COLO829 (cell line): Measurements from ENCODE around the gene HOXA4.

Experiments
- DNase-seq: peaks from one replicate; pipeline ENCODE4 v3.0.0; 2012; ENCODE audit warnings: low spot score

HOXA4 gene

GRCh38 chr7:27147199-27148030, 16.9 kb upstream of the HOXA4 start, which contains the start of gene HOXA6:
TSS of gene HOXA6 (minus strand) at chr7:27147774. CDS start at chr7:27147749, 25 bp downstream.
- no peak for DNase-seq

GRCh38 chr7:27146491-27147198, 16.1 kb upstream of the HOXA4 start:
- DNase-seq = no peak

DNA sequence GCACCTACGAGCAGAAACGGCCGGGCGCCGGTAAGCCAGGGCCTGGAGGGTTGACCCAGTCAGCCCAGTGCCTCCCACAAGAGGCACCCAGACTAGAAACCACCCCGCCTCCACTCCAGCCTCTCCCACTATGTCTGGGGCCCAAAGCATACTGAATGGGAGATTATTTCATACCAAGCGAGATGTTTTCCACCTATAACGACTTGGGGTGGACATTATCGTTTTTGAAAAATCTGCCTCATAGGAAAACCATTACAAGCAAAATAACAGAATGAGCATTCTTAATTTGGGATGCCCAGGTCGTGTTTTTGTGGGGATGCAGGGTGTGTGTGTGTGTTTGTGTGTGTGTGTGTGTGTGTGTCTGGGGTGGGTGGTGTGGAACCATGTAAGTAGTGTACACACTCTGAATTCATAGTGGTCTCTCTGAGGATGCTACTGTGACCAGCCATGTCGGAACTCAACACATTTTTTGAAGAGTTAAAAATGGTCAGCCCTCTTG, 15.4 kb upstream of the HOXA4 start:
- DNase-seq = no peak

- no peak for DNase-seq
Observed at GRCh38 chr7:27145165-27145913, 14.8 kb upstream of the HOXA4 start.

GRCh38 chr7:27144781-27145164, 14.2 kb upstream of the HOXA4 start:
- DNase-seq = no peak

DNA sequence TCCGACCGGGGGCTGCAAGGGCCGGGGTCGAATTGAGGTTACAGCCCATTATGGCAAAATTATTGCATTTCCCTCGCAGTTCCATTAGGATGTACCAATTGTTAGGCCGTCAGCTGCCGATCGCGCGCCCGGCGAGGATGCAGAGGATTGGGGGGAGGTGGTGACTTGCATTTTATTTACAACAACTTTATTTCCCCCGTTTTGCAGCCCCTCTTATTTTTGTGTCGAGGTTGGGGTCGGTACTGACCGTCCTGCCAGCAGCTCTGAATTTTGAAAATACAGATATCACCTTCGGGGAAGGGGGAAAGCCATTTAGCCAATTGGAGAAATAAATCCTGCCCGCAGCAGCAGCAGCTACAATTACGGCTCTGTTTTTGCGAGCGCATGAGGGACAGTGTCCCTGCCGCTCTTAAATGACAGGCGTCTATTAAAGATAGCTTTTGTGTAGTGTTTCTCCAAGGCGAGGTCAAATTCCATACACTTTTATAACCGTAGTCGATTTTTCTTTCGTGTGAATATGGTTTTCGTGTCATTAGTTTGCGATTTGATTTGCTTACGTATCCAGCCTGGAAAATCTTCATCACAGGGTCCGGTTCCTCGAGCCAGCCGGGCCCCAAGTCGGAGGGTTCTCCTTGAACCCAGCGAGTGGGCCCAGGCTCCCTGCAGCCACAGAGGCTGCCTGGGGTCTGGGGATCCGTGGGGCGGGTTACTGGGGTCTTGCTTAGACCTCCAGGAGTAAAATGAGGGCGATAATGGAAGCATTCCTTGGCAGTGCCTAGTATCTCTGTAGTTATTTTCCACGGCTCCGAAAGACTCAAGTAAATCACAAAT, 13.6 kb upstream of the HOXA4 start:
- no peak for DNase-seq

- no peak for DNase-seq
Observed at GRCh38 chr7:27143023-27143949, 12.7 kb upstream of the HOXA4 start, which contains the start of gene HOXA5. TSS of gene HOXA5 (minus strand) at chr7:27143681. CDS start at chr7:27143607, 74 bp downstream.

- no peak for DNase-seq
Observed at GRCh38 chr7:27142580-27143022, 12.0 kb upstream of the HOXA4 start.

DNA sequence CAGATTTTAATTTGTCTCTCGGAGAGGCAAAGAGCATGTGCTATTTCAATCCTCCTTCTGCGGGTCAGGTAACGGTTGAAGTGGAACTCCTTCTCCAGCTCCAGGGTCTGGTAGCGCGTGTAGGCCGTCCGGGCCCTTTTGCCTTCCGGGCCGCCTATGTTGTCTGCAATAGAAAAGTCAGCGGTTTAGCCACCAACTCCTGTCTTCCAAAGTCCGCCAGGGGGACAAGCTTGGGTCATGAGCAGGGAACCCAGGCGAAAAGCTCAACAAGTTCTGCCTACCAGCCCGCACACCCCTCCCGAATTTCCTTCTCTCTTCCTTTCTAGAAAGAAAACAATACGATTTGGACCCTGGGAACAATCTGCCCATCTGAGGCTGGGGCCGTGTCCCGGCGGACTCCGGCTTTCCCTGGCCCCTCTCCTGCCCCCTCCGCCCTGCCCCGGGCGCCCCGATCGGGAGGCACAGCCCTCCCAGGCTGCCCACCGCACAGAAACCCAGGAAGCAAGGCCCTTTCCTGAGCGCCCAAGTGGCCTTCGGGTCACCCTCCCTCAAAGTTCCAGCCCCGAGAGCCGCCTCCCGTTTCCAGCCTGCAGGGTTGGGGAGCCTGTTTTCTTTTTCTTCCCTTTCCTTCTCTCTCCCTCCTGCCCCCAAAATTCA, 11.5 kb upstream of the HOXA4 start:
- DNase-seq = no peak

DNA sequence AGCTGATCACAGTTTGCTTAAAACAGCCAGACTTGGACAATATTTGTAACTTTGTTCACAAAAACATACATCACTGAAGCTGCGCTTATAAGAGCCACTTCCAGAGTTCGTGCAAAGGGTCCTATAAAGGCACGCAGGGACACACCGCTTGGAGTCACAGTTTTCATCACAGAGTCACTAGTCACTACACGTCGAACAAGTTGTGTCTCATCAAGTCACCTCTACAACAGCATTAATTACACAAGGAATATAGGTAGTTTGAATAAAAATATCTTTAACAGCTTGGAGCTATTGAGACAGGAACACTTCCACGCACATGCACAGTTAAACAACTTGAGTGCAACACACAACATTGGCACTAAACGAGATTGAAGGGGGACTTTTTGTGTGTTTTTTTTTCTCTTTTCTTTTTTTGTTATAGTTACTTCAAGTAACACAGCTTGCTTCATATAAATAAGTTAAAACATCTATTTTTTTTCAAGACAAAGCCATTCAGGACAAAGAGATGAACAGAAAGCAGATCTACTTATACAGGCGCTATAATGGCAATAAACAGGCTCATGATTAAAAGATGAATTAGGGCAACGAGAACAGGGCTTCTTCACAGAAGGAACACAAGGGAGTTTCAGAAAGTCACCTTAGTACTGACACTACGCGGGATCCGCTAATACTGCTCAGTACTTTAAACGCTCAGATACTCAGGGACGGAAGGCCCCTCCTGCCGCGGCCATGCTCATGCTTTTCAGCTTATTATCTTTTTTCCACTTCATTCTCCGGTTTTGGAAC, 10.8 kb upstream of the HOXA4 start:
- DNase-seq = no peak

- DNase-seq = no peak
Observed at GRCh38 chr7:27140126-27140857, 9.7 kb upstream of the HOXA4 start.

DNA sequence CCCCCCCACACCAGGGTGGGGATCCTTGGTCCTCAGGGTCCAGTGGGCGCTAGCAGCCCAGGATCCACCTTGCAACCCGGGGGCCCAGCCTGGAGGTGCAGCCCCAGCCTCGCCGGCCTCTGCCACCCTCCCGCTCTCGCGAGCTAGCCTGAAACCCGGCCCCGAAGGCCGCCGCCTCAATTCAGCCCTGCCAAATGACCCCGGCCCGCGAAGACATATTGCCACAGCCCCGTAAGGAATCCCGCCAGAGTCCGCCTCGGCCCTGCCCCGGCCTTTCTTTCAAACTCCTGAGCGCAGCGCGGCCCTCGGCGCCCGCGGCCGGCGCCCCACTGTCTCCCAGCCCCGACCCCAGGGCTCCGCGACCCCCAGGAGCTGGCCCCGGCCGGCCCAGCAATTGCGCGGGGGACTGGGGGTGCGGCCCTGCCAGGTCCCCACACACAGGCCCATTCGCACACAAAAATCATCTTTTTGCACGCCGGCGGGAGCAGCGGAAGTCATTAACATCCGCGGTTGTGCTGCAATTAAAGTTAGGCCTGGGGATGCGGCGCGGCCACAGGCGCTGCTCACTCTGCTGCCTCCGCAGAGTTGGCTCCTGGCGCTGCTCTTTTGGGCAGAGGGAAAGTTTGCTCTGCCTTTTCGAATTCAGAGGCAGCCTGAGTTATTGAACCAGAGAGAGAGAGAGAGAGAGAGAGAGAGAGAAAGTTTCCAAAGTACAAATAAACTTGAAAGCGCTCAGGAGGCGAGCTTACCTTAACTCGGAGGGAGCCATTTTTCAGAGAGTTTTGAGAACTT, 9.0 kb upstream of the HOXA4 start:
- DNase-seq = no peak

GRCh38 chr7:27138985-27139333, 8.4 kb upstream of the HOXA4 start:
- DNase-seq = no peak

GRCh38 chr7:27138472-27138871, 7.9 kb upstream of the HOXA4 start:
- no peak for DNase-seq

DNA sequence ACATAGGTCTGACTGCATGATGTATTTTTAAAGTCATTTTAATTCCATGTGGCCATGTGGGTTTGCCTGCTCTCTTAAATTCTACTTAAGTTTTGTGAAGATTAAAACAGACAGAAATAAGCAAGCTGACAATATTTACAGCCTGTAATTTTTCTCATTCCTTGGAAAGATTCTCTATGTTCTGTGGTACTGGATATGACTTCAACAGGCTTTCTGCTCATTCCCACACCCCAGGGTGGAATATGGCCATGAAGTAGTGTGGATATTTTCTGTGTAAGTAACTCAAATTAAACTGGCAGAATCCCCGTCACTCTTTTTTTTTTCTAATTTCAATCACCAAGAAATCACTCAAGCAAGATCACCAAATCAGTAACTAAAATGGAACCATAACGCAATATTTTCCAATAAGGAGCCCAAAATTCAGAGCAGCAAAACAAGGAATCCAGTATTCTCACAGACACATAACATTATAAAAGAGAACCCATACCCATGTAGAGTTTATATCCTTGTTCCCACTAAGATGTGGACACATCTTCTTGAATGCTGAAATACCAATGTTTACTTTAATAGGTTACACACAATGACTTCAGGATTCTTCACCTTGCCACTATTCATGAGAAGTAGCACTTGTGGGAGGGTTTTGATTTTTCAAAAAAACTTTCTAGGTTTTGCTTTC, 7.2 kb upstream of the HOXA4 start:
- no peak for DNase-seq

GRCh38 chr7:27134392-27134791, 3.8 kb upstream of the HOXA4 start:
- no peak for DNase-seq
